Epithelial cell of proximal tubule (primary cell): ENCODE data around the gene PTPN13. TPM values are rescaled to one million over a fixed set of nuclear protein-coding genes. Genes with fewer than 3 reads are reported as not detected.

Experiments
- DNase-seq: peaks from one replicate; pipeline ENCODE4 v3.0.0-alpha.2; 2011; ENCODE audit warnings: low read depth
- H3K4me3 ChIP-seq: 2 replicates; pipeline ENCODE4 v1.5.1; 2011; ENCODE audit warnings: low read depth, mild to moderate bottlenecking, low read length
- CTCF ChIP-seq: conservative IDR thresholded peaks from 2 replicates; pipeline ENCODE4 v1.5.1; 2012; ENCODE audit warnings: low read depth, mild to moderate bottlenecking, low read length
- total RNA-seq: library from RNA; depleted of rRNA; stranded (reverse); fragments of >200 nt; gene quantifications from 2 replicates; pipeline ENCODE4 v1.2.3, GENCODE V29; 2015

PTPN13 gene
- total RNA-seq, 1 donor from 2014 or later, result 19.8 TPM

- no peak for TF ChIP-seq CTCF
- H3K4me3 ChIP-seq, result no peak overlapping the region
- DNase-seq, result no peak
Observed at GRCh38 chr4:86675548-86675947, 81.4 kb downstream of the PTPN13 start.

- no peak for TF ChIP-seq CTCF
- DNase-seq, result no peak
- H3K4me3 ChIP-seq, result no peak overlapping the region
Observed at GRCh38 chr4:86678796-86679195, 84.7 kb downstream of the PTPN13 start.

GRCh38 chr4:86679441-86679840 lies 85.3 kb downstream of the PTPN13 start:
- TF ChIP-seq CTCF, result no peak

GRCh38 chr4:86683167-86683566 lies 89.1 kb downstream of the PTPN13 start:
- no peak for DNase-seq
- no peak overlapping the region for H3K4me3 ChIP-seq
- TF ChIP-seq CTCF, result no peak

More at GRCh38 chr4:86679441-86679840, 85.3 kb downstream of the PTPN13 start:
- H3K4me3 ChIP-seq, result no peak overlapping the region
- no peak for DNase-seq

- DNase-seq, result no peak
- TF ChIP-seq CTCF, result no peak
- H3K4me3 ChIP-seq, result no peak overlapping the region
Observed at GRCh38 chr4:86683983-86684382, 89.9 kb downstream of the PTPN13 start.

GRCh38 chr4:86685401-86685800 lies 91.3 kb downstream of the PTPN13 start:
- no peak for DNase-seq
- TF ChIP-seq CTCF, result no peak
- H3K4me3 ChIP-seq, result no peak overlapping the region

GRCh38 chr4:86686741-86687140 lies 92.6 kb downstream of the PTPN13 start:
- no peak for DNase-seq
- TF ChIP-seq CTCF, result no peak
- no peak overlapping the region for H3K4me3 ChIP-seq
